SKM-1 (cell line): Measurements from ENCODE around the gene SKOR1.

Source experiments
- DNase-seq: peaks from one replicate; lab custom pipeline; 2025; ENCODE audit not compliant: unreplicated experiment; lab: John Stamatoyannopoulos, UW

The SKOR1 gene

GRCh38 chr15:67819636-67820035 is 5.7 kb upstream of the SKOR1 start:
- DNase-seq, result no peak

- no peak for DNase-seq
These were observed 5.0 kb upstream of the SKOR1 start for GRCh38 chr15:67820122-67820991.

DNA sequence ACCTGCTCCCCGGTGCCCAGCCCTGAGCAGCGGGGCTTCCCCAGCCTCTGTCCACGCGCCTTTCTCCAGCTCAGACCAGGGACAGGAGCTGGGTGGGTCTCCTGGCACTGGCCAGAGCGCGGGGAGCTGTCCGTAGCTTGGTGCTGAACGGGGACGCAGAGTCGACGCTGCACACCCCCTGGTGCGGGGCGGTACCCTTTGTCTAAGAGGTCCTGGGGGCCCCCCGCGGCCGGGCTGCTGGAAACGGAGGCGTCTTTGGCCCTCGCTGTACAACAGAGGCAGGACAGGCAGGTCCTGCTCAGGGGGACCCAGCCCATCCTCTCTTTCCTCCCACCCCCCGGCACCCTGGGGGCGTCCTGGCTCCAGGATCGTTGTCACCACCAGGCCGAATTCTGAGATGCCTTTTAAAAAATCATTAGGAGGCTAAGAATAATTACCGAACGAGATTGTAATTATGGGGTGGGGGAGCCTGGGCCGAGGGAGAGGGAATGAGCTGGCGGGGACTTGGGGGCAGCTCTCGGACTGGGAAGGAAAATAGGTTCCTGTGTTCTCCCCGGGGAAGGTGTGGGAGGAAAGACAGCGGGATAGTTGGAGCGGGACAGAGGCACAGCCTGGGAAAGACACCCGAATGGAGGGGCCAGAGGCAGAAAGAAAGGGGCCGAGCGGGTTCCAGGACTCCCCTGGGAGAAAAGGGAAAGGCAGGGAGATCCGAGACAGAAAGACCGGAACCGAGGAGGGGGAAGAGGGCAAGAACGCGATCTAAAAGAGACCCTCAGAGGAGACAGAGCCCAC is 4.1 kb upstream of the SKOR1 start:
- no peak for DNase-seq

- DNase-seq, result no peak
These were observed 3.4 kb upstream of the SKOR1 start for GRCh38 chr15:67821784-67822440.

GRCh38 chr15:67822537-67823313 is 2.6 kb upstream of the SKOR1 start:
- no peak for DNase-seq

DNA sequence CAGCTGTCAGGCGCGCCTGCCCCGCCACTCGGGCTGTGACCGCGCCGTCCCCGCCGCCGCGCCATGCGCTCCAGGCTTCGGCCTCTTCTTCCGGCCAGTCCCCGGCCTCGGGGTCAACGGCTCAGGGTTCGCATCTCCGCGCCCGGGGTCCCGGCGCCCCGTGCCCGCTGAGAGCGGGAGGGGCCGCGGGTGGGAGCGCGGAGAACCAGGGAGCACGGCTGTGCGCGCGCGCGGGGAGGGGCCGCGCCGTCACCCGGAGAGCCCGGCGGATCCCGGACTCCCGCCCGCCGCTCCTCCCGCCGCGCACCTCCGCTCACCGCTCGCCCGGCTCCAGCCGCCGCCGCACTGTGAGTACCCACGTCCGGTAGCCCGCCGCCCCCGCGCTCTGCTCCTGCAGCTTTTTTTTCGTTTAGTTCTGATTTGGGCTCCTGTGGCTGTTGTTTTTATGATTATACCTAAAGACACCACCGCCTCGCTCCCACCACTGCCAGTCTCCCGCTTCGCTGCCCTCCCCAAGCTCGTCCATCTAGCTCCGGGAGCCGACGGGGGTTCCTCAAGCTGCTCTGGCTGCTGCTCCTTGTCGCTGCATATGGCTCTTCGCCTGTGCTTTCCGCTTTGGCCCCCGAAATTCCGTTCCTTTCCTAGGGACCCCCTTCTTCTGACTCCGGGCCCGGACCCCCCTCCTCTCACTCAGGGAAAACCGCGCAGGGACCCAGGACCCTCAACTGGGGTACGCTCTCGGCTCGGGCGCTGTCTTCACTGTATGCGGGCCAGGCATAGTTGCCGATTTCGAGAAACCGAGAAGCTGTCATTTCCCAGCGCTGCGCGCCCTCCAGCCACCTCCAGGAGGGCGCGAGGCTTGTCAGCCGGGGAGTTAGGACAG is 1.8 kb upstream of the SKOR1 start:
- DNase-seq, result no peak

- no peak for DNase-seq
These were observed 926 bp upstream of the SKOR1 start for GRCh38 chr15:67824197-67824968.

DNA sequence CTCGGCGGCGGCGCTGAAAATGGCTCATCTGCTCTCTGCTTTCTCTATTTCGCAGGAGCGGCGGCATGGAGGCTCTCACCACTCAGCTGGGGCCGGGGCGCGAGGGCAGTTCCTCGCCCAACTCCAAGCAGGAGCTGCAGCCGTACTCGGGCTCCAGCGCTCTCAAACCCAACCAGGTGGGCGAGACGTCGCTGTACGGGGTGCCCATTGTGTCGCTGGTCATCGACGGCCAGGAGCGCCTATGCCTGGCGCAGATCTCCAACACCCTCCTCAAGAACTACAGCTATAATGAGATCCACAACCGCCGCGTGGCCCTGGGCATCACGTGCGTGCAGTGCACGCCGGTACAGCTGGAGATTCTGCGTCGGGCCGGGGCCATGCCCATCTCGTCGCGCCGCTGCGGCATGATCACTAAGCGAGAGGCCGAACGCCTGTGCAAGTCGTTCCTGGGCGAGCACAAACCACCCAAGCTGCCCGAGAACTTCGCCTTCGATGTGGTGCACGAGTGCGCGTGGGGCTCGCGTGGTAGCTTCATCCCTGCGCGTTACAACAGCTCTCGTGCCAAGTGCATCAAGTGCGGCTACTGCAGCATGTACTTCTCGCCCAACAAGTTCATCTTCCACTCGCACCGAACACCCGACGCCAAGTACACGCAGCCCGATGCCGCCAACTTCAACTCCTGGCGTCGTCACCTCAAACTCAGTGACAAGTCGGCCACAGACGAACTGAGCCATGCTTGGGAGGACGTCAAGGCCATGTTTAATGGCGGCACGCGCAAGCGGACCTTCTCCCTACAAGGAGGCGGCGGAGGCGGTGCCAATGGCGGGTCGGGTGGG is 790 bp downstream of the SKOR1 start:
- DNase-seq, result no peak

DNA sequence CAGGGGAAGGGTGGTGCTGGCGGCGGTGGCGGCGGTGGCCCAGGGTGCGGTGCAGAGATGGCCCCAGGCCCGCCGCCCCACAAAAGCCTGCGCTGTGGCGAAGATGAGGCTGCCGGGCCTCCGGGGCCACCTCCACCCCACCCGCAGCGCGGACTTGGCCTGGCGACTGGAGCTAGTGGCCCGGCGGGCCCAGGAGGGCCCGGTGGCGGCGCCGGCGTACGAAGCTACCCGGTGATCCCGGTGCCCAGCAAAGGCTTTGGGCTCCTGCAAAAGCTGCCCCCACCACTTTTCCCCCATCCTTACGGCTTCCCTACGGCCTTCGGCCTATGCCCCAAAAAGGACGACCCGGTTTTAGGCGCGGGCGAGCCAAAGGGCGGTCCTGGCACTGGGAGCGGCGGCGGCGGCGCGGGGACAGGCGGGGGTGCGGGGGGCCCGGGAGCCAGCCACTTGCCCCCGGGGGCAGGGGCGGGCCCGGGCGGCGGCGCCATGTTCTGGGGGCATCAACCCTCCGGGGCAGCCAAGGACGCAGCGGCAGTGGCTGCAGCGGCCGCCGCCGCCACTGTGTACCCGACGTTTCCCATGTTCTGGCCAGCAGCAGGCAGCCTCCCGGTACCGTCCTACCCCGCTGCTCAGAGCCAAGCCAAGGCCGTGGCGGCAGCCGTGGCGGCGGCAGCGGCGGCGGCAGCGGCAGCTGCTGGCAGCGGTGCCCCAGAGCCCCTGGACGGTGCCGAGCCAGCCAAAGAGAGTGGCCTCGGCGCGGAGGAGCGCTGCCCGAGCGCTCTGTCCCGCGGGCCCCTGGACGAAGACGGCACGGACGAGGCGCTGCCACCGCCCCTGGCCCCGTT is 1.6 kb downstream of the SKOR1 start:
- no peak for DNase-seq

DNA sequence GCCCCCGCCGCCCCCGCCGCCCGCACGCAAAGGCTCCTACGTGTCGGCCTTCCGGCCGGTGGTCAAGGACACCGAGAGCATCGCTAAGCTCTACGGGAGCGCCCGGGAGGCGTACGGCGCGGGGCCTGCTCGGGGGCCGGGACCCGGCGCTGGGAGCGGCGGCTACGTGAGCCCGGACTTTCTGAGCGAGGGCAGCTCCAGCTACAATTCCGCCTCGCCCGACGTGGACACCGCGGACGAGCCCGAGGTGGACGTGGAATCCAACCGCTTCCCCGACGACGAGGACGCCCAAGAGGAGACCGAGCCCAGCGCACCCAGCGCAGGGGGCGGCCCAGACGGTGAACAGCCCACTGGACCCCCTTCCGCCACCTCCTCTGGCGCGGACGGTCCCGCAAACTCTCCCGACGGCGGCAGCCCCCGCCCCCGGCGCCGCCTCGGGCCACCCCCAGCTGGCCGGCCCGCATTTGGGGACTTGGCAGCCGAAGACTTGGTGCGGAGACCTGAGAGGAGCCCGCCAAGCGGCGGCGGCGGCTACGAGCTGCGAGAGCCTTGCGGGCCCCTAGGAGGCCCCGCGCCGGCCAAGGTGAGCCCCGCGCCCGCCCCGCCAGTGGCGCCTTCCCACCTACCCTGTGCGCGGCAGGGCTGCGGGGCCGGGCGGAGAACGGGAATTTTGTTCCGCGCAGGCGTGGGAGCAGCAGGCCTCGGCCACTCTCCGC is 2.4 kb downstream of the SKOR1 start:
- no peak for DNase-seq

DNA sequence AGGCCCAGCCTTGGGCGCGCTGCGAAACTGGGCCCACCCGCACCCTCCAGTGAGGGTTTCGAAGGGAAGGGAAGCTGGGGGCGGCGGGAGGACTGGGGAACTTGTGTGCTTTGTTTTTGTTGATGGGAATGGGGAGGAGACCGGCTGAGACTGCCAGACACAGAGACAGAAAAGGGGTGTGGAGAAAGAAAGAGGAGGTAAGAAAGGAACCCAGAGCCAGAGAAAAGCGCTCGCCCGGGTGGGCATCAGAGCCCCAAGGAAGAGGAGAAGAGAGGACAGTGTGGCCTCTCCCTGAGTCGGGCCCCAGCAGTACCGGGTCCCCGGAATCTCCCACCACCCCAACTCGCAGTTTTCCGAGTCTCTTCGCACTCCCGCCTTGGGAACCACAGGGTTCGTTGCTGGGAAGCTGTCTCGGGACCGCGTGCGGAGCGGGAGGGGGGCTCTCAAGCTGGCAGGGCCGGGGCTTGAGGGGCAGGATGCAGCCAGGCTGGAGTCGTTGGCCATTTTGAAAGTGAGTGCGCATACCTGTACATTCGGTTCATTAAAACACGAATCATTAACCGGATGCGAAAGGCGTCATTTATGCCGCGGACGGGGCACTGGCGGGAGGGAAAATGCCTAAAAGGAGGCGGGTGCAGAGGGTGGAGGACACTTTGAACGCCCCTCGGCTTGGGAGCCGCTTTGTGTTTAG is 3.1 kb downstream of the SKOR1 start:
- no peak for DNase-seq

- DNase-seq, result no peak
These were observed 3.8 kb downstream of the SKOR1 start for GRCh38 chr15:67828969-67829646.

DNA sequence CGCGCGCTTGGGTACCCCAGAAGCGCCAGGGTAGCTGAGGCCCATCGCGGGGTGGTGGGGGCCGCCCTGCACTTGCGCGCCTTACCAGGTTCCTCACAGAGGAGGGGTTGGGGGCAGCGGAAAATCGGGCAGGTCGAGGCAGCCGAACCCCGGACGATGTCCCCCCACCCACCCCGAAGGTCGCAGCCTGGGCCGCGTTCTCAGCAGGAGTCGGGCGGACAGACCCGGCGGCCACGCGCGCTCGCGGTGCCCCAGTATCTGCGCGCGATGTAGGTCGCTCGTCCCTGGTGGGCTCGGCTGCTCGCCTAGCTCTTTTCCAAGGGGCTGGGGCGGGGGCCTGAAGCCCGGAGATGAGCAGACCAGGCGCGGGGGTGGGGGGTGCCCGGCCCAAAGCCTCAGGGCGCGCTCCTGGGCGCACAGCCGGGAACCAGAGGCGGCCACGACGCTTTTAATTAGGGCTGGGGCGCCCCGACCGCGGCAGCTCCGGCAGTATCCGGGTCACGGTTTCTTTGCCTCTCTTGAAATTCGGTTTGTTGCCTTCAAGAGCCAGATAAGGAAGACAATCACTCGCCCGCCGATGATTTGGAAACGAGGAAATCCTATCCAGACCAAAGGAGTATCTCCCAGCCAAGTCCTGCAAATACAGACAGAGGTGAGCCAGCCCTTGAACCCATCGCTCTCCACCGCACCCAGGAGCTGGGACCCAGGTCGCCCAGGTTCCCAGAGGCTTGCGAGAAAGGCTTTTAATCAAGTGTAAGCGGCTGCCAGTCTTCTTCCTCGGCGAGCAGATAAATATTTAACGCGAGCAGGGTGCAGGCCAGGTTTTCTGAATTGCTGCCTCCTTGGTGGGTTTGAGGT is 4.6 kb downstream of the SKOR1 start:
- DNase-seq, result no peak

- no peak for DNase-seq
These were observed 6.1 kb downstream of the SKOR1 start for GRCh38 chr15:67831363-67831762.
